NCI-H510A treated with DMSO at 0.1 percent for 48 hours (cell line): ENCODE data around the gene CLDN14.

Experiments
- DNase-seq: peaks from one replicate; lab custom pipeline; 2025; lab: John Stamatoyannopoulos, UW

Gene CLDN14

GRCh38 chr21:36433059-36433709, 46.7 kb downstream of the CLDN14 start:
- no peak for DNase-seq

- no peak for DNase-seq
Observed at GRCh38 chr21:36431252-36431651, 48.7 kb downstream of the CLDN14 start.

GRCh38 chr21:36430841-36431240, 49.1 kb downstream of the CLDN14 start:
- no peak for DNase-seq

GRCh38 chr21:36429947-36430546, 49.9 kb downstream of the CLDN14 start:
- no peak for DNase-seq

GRCh38 chr21:36428761-36429432, 51.0 kb downstream of the CLDN14 start:
- no peak for DNase-seq

GRCh38 chr21:36427502-36427901, 52.4 kb downstream of the CLDN14 start:
- DNase-seq: no peak

DNA sequence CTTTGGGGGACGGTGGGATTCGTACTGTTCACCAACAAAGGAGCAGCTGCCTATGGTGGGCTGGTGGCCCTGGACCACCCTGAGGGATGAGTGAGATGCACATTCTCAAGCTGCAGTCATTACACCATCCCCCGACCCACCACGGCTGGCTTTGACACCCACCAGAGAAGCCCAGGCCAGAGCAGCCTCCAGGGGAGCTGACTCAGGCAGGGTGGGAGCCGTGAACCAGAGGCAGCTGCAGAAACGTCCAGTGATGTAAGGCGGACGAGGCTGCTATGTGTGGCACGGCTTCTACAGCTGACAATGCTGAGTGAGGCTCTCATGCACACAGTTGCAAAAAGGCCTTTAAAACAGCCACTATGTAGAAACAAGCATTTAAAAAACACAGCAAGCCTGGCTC, 54.6 kb downstream of the CLDN14 start:
- no peak for DNase-seq

DNA sequence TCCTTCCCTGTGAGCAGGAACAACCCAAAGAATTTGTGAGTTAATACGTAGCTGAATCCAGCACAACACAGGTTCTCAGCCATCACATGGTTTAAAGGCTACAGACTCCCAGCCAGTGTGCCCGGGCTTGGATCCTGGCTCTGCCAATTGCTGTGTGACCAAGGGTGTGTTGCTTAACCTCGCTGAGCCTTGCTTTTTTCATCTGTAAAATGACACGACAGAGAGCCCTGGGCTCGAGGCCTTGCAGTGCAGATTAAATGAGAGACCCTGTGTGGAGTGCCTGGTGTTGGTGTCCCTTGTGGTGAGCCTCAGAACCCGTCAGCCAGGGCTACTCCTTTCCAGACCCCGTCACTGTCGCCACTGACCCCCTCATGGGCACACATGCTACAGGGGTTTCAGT, 55.3 kb downstream of the CLDN14 start:
- no peak for DNase-seq

DNA sequence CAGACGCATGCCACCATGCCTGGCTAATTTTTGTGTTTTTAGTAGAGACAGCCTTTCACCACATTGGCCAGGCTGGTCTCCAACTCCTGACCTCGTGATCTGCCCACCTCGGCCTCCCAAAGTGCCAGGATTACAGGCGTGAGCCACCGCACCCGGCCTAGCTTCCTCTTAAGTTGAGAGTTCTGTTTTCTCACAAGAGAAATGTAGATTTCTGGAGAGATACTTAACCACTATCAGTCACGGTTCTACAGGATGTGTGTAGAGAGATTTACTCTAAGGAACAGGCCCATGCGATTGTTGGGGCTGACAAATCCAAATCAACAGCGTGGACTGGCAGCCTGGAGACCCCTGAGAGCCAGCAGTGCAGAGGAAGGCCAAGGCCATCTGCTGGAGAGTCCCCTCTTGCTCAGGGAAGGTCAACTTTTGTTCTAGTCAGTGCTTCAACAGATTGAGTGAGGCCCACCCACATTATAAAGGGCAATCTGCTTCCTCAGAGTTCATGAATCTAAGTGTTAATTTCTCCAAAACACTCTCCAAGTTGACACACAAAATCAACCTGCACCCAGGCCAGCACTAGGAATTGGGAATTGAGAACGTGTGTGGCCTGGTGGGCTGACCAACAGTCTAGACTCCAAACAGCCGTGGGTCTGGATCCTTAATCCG, 56.0 kb downstream of the CLDN14 start:
- no peak for DNase-seq

DNA sequence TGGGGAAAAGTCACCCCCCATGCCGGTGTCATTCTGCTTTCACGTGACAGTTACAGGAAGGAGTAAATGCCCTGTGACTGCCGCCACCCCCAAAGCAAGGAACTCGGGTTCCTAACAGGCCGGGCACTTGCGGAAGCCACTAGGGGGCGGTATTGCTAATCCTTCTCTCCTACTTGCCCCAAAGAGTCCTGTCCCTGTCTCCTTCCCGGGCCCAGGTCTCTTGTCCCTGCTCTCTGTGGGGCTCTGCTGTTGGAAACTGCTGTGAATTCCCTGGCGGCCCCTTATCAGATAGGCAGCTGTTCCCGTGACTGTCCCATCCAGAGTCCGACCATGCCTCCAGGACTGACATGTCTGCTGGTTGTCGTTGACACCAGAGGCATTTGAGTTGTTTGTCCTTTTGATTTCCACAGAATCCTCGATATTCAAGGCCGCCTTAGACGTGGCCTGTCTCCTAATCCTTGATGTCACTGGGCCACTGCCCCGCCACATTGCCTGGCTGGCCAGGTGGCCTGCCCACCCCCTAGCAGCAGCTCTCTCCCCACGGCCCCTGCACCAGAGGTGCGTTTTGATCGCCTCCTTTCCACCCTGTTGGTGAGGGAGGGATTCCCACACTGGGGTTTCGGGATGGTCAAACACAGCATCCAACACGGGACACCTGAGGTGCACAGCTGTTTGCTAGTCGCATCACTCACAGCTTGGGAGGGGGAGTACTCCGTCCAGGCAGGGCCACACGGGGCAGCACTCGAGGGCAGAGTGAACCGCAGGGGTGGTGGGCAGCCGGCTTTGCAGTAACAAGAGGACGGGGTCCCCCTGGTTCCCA, 57.4 kb downstream of the CLDN14 start:
- peak; percentile 14 for DNase-seq

- no peak for DNase-seq
Observed at GRCh38 chr21:36420571-36421339, 59.2 kb downstream of the CLDN14 start.

DNA sequence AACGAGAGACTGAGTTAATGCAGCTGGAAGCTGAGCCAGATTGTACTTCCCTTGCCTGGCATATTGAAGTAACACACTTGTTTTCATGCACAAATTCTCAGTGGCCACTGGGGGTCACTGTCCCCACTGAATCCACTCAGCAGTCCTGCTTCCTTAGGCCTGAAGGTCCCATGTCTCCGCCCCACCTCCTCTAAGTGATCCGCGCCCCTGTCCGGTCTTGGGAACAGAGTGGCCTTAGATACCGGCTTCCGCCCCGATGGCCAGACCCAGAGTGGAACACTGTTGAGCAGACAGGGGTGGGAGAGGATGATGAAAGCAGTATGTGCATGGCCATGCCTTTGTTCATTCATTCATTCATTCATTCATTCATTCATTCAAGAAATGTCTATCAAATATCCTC, 59.9 kb downstream of the CLDN14 start:
- peak; percentile 59 for DNase-seq

DNA sequence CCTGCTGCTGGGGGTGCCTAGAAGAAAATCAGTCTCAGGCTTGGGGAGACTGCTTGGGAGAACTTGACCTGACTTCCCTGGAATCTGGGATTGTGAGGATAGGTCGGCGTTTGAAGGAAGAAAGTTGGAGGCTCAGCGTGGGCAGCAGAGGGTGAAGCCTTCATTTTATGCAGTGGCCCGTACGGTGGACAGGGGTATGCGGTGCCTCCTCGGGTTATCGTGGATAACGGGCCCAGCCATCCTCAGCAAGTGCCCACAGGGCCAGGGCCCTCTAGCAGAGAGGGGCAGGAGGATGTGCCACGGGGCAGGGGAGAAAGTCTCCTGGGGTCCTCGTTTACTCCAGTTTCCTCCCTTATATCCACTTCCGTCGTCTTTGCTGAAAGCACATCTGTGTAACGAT, 60.7 kb downstream of the CLDN14 start:
- DNase-seq: no peak

GRCh38 chr21:36415375-36415774, 64.5 kb downstream of the CLDN14 start:
- DNase-seq: no peak

DNA sequence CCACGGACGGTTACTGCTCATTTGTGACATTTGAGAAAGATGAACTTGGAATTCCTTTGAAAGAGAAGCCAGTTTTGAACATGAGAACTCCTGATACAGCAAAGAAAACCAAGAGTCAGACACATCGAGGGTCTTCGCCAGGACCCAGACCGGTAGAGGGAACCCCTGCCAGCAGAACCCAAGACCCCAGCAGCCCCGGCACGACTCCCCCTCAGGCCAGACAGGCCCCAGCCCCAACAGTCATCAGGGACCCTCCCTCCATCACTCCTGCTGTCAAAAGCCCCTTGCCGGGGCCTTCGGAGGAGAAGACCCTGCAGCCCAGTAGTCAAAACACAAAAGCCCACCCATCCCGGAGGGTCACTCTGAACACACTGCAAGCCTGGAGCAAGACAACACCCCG, 67.0 kb downstream of the CLDN14 start:
- DNase-seq: no peak

- DNase-seq: no peak
Observed at GRCh38 chr21:36411301-36411700, 68.6 kb downstream of the CLDN14 start.
